ENCODE measurements around the gene OCEL1. TPM values are rescaled to one million over a fixed set of nuclear protein-coding genes. Genes with fewer than 3 reads are reported as not detected.
A peak's percentile ranks its signal among the peaks of the same experiment; 100 is the strongest.

OCEL1 gene
- total and polyA plus RNA-seq, 2 of the 13 experiments (the other 11 are each of a cell fraction or from before 2014, with no cell fraction given): 10.6 to 17.2 TPM

- TF ChIP-seq TEF (CRISPR knock-in tag; IDR thresholded peaks at IDR 0.05): no peak
- 0 out of 2 replicates have a peak, but pooled peaks have one; percentile 0 for TF ChIP-seq CC2D1A (CRISPR knock-in tag; IDR thresholded peaks at IDR 0.05)
- no peak; the same call in 1 of the 2 replicates for TF ChIP-seq ZNF460 (CRISPR knock-in tag; IDR thresholded peaks at IDR 0.05; ENCODE audit: borderline replicate concordance)
- peak; percentile 100 for TF ChIP-seq NR2F6 (IDR thresholded peaks at IDR 0.05)
- peak; percentile 100 for TF ChIP-seq NR2F6 (CRISPR knock-in tag; IDR thresholded peaks at IDR 0.05)
- peak; percentile 84 for TF ChIP-seq MAZ (IDR thresholded peaks at IDR 0.05; ENCODE audit: borderline replicate concordance, low read depth, low read length)
- TF ChIP-seq MAZ (CRISPR knock-in tag; IDR thresholded peaks at IDR 0.05; ENCODE audit: low read depth): peak; percentile 82; the same call in 1 of the 2 replicates
- TF ChIP-seq PAXIP1 (CRISPR knock-in tag; conservative IDR thresholded peaks at IDR 0.05): peak; percentile 98
- TF ChIP-seq FOXM1 (CRISPR knock-in tag; IDR thresholded peaks at IDR 0.05): no peak
- peak; percentile 65; the same call in 1 of the 2 replicates for TF ChIP-seq ZBTB10 (CRISPR knock-in tag; IDR thresholded peaks at IDR 0.05; ENCODE audit: borderline replicate concordance)
- peak; percentile 82; the same call in 1 of the 2 replicates for TF ChIP-seq PRDM15 (CRISPR knock-in tag; IDR thresholded peaks at IDR 0.05)
- peak; percentile 64; the same call in 1 of the 2 replicates for TF ChIP-seq ZNF784 (CRISPR knock-in tag; IDR thresholded peaks at IDR 0.05; ENCODE audit: borderline replicate concordance)
- TF ChIP-seq IRF9 (CRISPR knock-in tag; IDR thresholded peaks at IDR 0.05; ENCODE audit: borderline replicate concordance): peak; percentile 82; the same call in 1 of the 2 replicates
- TF ChIP-seq ZSCAN9 (CRISPR knock-in tag; IDR thresholded peaks at IDR 0.05; ENCODE audit: borderline replicate concordance): peak; percentile 59; the same call in 1 of the 2 replicates
- TF ChIP-seq TEAD3 (CRISPR knock-in tag; optimal IDR thresholded peaks at IDR 0.05; ENCODE audit: borderline replicate concordance): peak; percentile 47
Observed at GRCh38 chr19:17248011-17248776, 22.2 kb downstream of the OCEL1 start (continued).

Data from HepG2 (cell line).